Thoracic aorta (tissue), 2 donors: ENCODE data around the gene ESYT3. TPM values are rescaled to one million over a fixed set of nuclear protein-coding genes. Genes with fewer than 3 reads are reported as not detected.

Source experiments
- ATAC-seq: fragments of 150-250 bp; one replicate; pipeline ENCODE4 v1.8.0; 2017; ENCODE audit warnings: low read depth; ENCODE audit not compliant: insufficient number of reproducible peaks, low FRiP score
- DNase-seq: peaks from one replicate; pipeline ENCODE4 v3.0.0-alpha.2; 2020; ENCODE audit warnings: low spot score
- H3K27ac ChIP-seq, 2 donors: fragments of 200-600 bp; sonication (generic); 1 replicate in 1 of 2; 2 replicates in 1 of 2; pipeline ENCODE4 v1.5.1; 2016; ENCODE audit warnings: mild to moderate bottlenecking in 2 of 2, moderate library complexity in 2 of 2
- H3K27me3 ChIP-seq: fragments of 200-600 bp; sonication (generic); replicated peaks from 2 replicates; pipeline ENCODE4 v1.6.0; 2016; ENCODE audit warnings: mild to moderate bottlenecking; ENCODE audit not compliant: insufficient read depth
- H3K36me3 ChIP-seq: fragments of 200-600 bp; sonication (generic); one replicate; pipeline ENCODE4 v1.5.1; 2016
- H3K4me1 ChIP-seq, 2 donors: fragments of 200-600 bp; sonication (generic); 1 replicate in 1 of 2; 2 replicates in 1 of 2; pipeline versions ENCODE4 v1.5.1 to v1.6.0; 2016; ENCODE audit warnings: low read depth in 2 of 2, mild to moderate bottlenecking in 1 of 2; ENCODE audit not compliant: control insufficient read depth in 1 of 2
- H3K4me3 ChIP-seq: fragments of 200-600 bp; sonication (generic); 2 replicates; pipeline ENCODE4 v1.5.1; 2016; ENCODE audit warnings: mild to moderate bottlenecking
- H3K9me3 ChIP-seq: fragments of 200-600 bp; sonication (generic); 2 replicates; pipeline ENCODE4 v1.5.1; 2016
- CTCF ChIP-seq: fragments of 200-600 bp; sonication (generic); IDR thresholded peaks from one replicate; pipeline ENCODE4 v1.5.1; 2019; ENCODE audit warnings: antibody characterized with exemption
- total RNA-seq, 2 donors: library from RNA; depleted of rRNA; stranded (reverse); fragments of >200 nt; gene quantifications; one replicate each; pipeline versions ENCODE4 v1.1.0 to v1.2.3, GENCODE V29; 2016

The ESYT3 gene
- total RNA-seq, 2 donors from 2014 or later = 1.9 to 7.1 TPM

- H3K27ac ChIP-seq = no peak overlapping the region
These were observed 37.9 kb downstream of the ESYT3 start for GRCh38 chr3:138472141-138472825.

GRCh38 chr3:138473391-138473790, 39.0 kb downstream of the ESYT3 start:
- no peak for ATAC-seq
- Histone ChIP-seq H3K27ac (no peak overlapping the region), H3K9me3 (no peaks in the 10 kb centered on the region), H3K4me1 (peaks cover 4 to 13% of the 10 kb centered on the region in 2 donors), H3K36me3 (no peaks in the 10 kb centered on the region), H3K4me3 (no peak overlapping the region), H3K27me3 (no peaks in the 10 kb centered on the region)
- no peak for TF ChIP-seq CTCF
- no peak for DNase-seq

More at GRCh38 chr3:138472141-138472825, 37.9 kb downstream of the ESYT3 start:
- DNase-seq (no peak), ATAC-seq (no peak)
- Histone ChIP-seq H3K36me3 (no peaks in the 10 kb centered on the region), H3K9me3 (no peaks in the 10 kb centered on the region), H3K4me1 (peaks cover 3 to 6% of the 10 kb centered on the region in 2 donors), H3K27me3 (no peaks in the 10 kb centered on the region), H3K4me3 (no peak overlapping the region)
- no peak for TF ChIP-seq CTCF

- DNase-seq (no peak), ATAC-seq (no peak)
These were observed 39.7 kb downstream of the ESYT3 start for GRCh38 chr3:138474163-138474562.

GRCh38 chr3:138476526-138476925, 42.1 kb downstream of the ESYT3 start:
- DNase-seq = no peak
- TF ChIP-seq CTCF = no peak
- H3K27me3 ChIP-seq = no peaks in the 10 kb centered on the region

More at GRCh38 chr3:138474163-138474562, 39.7 kb downstream of the ESYT3 start:
- Histone ChIP-seq H3K4me1 (peaks cover 4 to 13% of the 10 kb centered on the region in 2 donors), H3K9me3 (no peaks in the 10 kb centered on the region), H3K4me3 (no peak overlapping the region), H3K27ac (no peak overlapping the region), H3K27me3 (no peaks in the 10 kb centered on the region), H3K36me3 (no peaks in the 10 kb centered on the region)
- no peak for TF ChIP-seq CTCF

GRCh38 chr3:138477120-138477519, 42.7 kb downstream of the ESYT3 start:
- no peak for ATAC-seq
- no peak for DNase-seq

More at GRCh38 chr3:138476526-138476925, 42.1 kb downstream of the ESYT3 start:
- Histone ChIP-seq H3K9me3 (no peaks in the 10 kb centered on the region), H3K4me3 (no peak overlapping the region), H3K36me3 (no peaks in the 10 kb centered on the region), H3K4me1 (peaks cover 4 to 13% of the 10 kb centered on the region in 2 donors), H3K27ac (no peak overlapping the region)
- no peak for ATAC-seq

More at GRCh38 chr3:138477120-138477519, 42.7 kb downstream of the ESYT3 start:
- Histone ChIP-seq H3K27ac (no peak overlapping the region), H3K4me3 (no peak overlapping the region), H3K27me3 (no peaks in the 10 kb centered on the region), H3K36me3 (no peaks in the 10 kb centered on the region), H3K4me1 (peaks cover 4 to 13% of the 10 kb centered on the region in 2 donors), H3K9me3 (no peaks in the 10 kb centered on the region)
- no peak for TF ChIP-seq CTCF
